K562 (cell line): ENCODE measurements around the gene CSNK2A1. TPM values are rescaled to one million over a fixed set of nuclear protein-coding genes. Genes with fewer than 3 reads are reported as not detected.

Experiments used
- ATAC-seq: fragments of 200-7000 bp; cut with Tn5 transposase; 3 replicates; pipeline ENCODE4 v1.9.1; 2020; ENCODE audit warnings: moderate library complexity
- BruUV-seq: library from RNA; stranded (reverse); fragments of 400-500 nt; replicated peaks from 2 replicates; lab custom pipeline; 2021; lab: Mats Ljungman, UMichigan
- CTCF ChIA-PET: fragments of 300-600 bp; formaldehyde crosslinking; extraction: SDS; loops from one replicate; lab custom pipeline; 2021; ENCODE audit warnings: low intra/inter-chr PET ratio; lab: Yijun Ruan, JAX
- POLR2A ChIA-PET: fragments of 300-600, 350-650 bp; sonication (Branson Sonifier 250); formaldehyde crosslinking; extraction: SDS; loops from one replicate; lab custom pipeline; 2021; ENCODE audit warnings: antibody characterized with exemption, inconsistent platforms; lab: Yijun Ruan, JAX
- DNase-seq, 4 experiments: peaks; one replicate each; pipeline versions ENCODE4 v3.0.0 to v3.0.0-alpha.2; 2011 to 2018; ENCODE audit warnings: low spot score in 3 of 4, mixed read lengths in 3 of 4; ENCODE audit errors: extremely low read depth in 1 of 4
- FAIRE-seq: peaks from 2 replicates; lab custom pipeline; 2011; peaks lifted over from hg19 to GRCh38; lab: Jason Lieb, UNC
- H2AFZ ChIP-seq: 2 replicates; pipeline ENCODE4 v1.6.0; 2011; ENCODE audit warnings: low read depth, low read length, control low read depth, inconsistent platforms
- H3K27ac ChIP-seq: fragments of 200-600 bp; 3 replicates; pipeline ENCODE4 v1.8.0; 2011; ENCODE audit warnings: low read depth, mild to moderate bottlenecking, control low read depth, inconsistent platforms, low read length, moderate library complexity, mixed read lengths; ENCODE audit errors: extremely low read depth
- H3K27me3 ChIP-seq, 2 experiments: fragments of 300-600 bp in 1 of 2; 2 replicates in 1 of 2; 3 replicates in 1 of 2; pipeline versions ENCODE4 v1.6.0 to v1.8.0; 2011; ENCODE audit warnings: inconsistent platforms in 2 of 2, low read length in 2 of 2, mild to moderate bottlenecking in 1 of 2, mixed read lengths in 1 of 2, moderate library complexity in 1 of 2; ENCODE audit not compliant: control insufficient read depth in 2 of 2, insufficient read depth in 2 of 2
- H3K36me3 ChIP-seq: fragments of 300-600 bp; 3 replicates; pipeline ENCODE4 v1.8.0; 2011; ENCODE audit warnings: mild to moderate bottlenecking, low read length, inconsistent platforms; ENCODE audit not compliant: control insufficient read depth, insufficient read depth
- H3K4me1 ChIP-seq, 2 experiments: fragments of 200-600 bp in 1 of 2; replicated peaks in 1 of 2; 2 replicates in 1 of 2; 3 replicates in 1 of 2; pipeline versions ENCODE4 v1.5.1 to v1.8.0; 2011; ENCODE audit warnings: inconsistent platforms in 2 of 2, low read length in 2 of 2, mild to moderate bottlenecking in 1 of 2, mixed read lengths in 1 of 2, moderate library complexity in 1 of 2; ENCODE audit not compliant: control insufficient read depth in 2 of 2, insufficient read depth in 2 of 2
- H3K4me2 ChIP-seq: 2 replicates; pipeline ENCODE4 v1.6.1; 2011; ENCODE audit warnings: low read length, control low read depth, inconsistent platforms, mixed read lengths; ENCODE audit not compliant: insufficient read depth
- H3K4me3 ChIP-seq: fragments of 200-600 bp; sonication (generic), shearing (Covaris generic); 2 replicates; pipeline ENCODE4 v1.5.1; 2016; ENCODE audit warnings: control low read depth, inconsistent platforms
- H3K79me2 ChIP-seq: fragments of 200-600 bp; 3 replicates; pipeline ENCODE4 v1.8.0; 2011; ENCODE audit warnings: low read length, inconsistent platforms; ENCODE audit not compliant: control insufficient read depth, insufficient read depth
- H3K9ac ChIP-seq, 2 experiments: 2 replicates each; pipeline versions ENCODE4 v1.6.0 to v1.6.1; 2011; ENCODE audit warnings: low read depth in 2 of 2, low read length in 2 of 2, control low read depth in 1 of 2, inconsistent platforms in 1 of 2, mild to moderate bottlenecking in 1 of 2, mixed read lengths in 1 of 2; ENCODE audit not compliant: insufficient read depth in 1 of 2
- H3K9me1 ChIP-seq: one replicate; pipeline ENCODE4 v1.6.0; 2011; ENCODE audit warnings: inconsistent platforms, mild to moderate bottlenecking, low read length, moderate library complexity; ENCODE audit not compliant: control insufficient read depth, insufficient read depth
- H3K9me3 ChIP-seq: replicated peaks from 2 replicates; pipeline ENCODE4 v1.5.1; 2011; ENCODE audit warnings: low read depth, low read length, inconsistent platforms; ENCODE audit not compliant: control insufficient read depth, insufficient read depth
- H4K20me1 ChIP-seq: replicated peaks from 2 replicates; pipeline ENCODE4 v1.6.1; 2011; ENCODE audit warnings: low read length, inconsistent platforms, mixed read lengths; ENCODE audit not compliant: control insufficient read depth, insufficient read depth
- CC2D1A ChIP-seq: fragments of 450-650 bp; IDR thresholded peaks from 2 replicates; pipeline ENCODE4 v1.6.1; 2017; ENCODE audit warnings: mild to moderate bottlenecking
- FOXA3 ChIP-seq, 2 experiments: fragments of 450-650 bp in 1 of 2; sonication (generic) in 1 of 2; formaldehyde crosslinking; IDR thresholded peaks in 1 of 2; conservative IDR thresholded peaks in 1 of 2; 2 replicates each; pipeline versions ENCODE4 v1.4.0 to v1.8.0; 2020 to 2022; ENCODE audit warnings: mild to moderate bottlenecking in 2 of 2, missing genetic modification reagents in 1 of 2
- MAFG ChIP-seq: fragments of 450-650 bp; conservative IDR thresholded peaks from 2 replicates; pipeline ENCODE4 v1.6.1; 2016; ENCODE audit warnings: missing genetic modification characterization, missing compliant biosample characterization
- MXI1 ChIP-seq: IDR thresholded peaks from 2 replicates; pipeline ENCODE4 v1.6.1; 2011; ENCODE audit warnings: low read depth, mild to moderate bottlenecking, improper control_type of control experiment, low read length
- NFE2 ChIP-seq: IDR thresholded peaks from 2 replicates; pipeline ENCODE4 v1.6.1; 2014; ENCODE audit warnings: antibody characterized with exemption, low read depth
- SRSF7 ChIP-seq: fragments of 200-400 bp; formaldehyde crosslinking; optimal IDR thresholded peaks from 2 replicates; pipeline ENCODE3; 2017; ENCODE audit warnings: mild to moderate bottlenecking, low read depth, low read length
- ZNF232 ChIP-seq: sonication (generic); formaldehyde crosslinking; IDR thresholded peaks from 2 replicates; pipeline ENCODE4 v1.8.0; 2022; ENCODE audit warnings: mild to moderate bottlenecking, missing genetic modification reagents
- ZNF436 ChIP-seq: fragments of 250-450, 450-650 bp; sonication (Bioruptor Pico); formaldehyde crosslinking; IDR thresholded peaks from 2 replicates; pipeline ENCODE4 v1.7.0; 2020; ENCODE audit warnings: mild to moderate bottlenecking
- WGBS: fragments of 100-300 bp; shearing (Covaris generic); methylation state at CpG from one replicate; pipeline ENCODE4 v1.1.6; 2016; ENCODE audit warnings: low coverage, mixed read lengths; ENCODE audit not compliant: insufficient coverage; ENCODE audit errors: missing lambda C conversion rate; 5-methylcytosine and 5-hydroxymethylcytosine counted together
- in situ Hi-C: fragments of 300-500 bp; cut with MboI; formaldehyde crosslinking; loops from 4 replicates; pipeline ENCODE4 v1.15.0; 2018; ENCODE audit warnings: inconsistent platforms, mixed read lengths
- intact Hi-C: fragments of 100-400 bp; cut with micrococcal nuclease; formaldehyde crosslinking; loops from 2 replicates; pipeline ENCODE4 v1.14.2; 2022
- polyA plus RNA-seq, 8 experiments: library from polyadenylated mRNA; depleted of rRNA in 4 of 8; stranded (reverse) in 5 of 8; unstranded in 3 of 8; fragments of >200 nt; fragmentation: Nextera tagmentation in 2 of 8; fragmentation: Illumina TruSeq in 1 of 8; extraction: Ambion mirVana in 2 of 8; extraction: Trizol in 1 of 8; gene quantifications; 2 replicates each; pipeline versions ENCODE4 v1.2.1 to v1.2.3, GENCODE V29; 2011 to 2014; ENCODE audit warnings: inconsistent platforms in 1 of 8, missing spikeins in 1 of 8
- total RNA-seq, 7 experiments: library from RNA; depleted of rRNA in 6 of 7; stranded (reverse); fragments of >200 nt in 6 of 7; fragmentation: Illumina TruSeq in 2 of 7; extraction: Trizol in 2 of 7; gene quantifications; 2 replicates each; pipeline versions ENCODE4 v1.2.1 to v1.2.3, GENCODE V29; 2011 to 2021; ENCODE audit warnings: low replicate concordance in 1 of 7
- TF ChIP-seq, protein P1 (sequence below): fragments of 450-650 bp; conservative IDR thresholded peaks from 2 replicates; pipeline ENCODE4 v1.6.1; 2016; ENCODE audit warnings: missing genetic modification characterization, low read depth, mild to moderate bottlenecking, missing compliant biosample characterization, moderate library complexity

CSNK2A1 gene
- total and polyA plus RNA-seq, 9 of the 15 experiments (the other 6 are each of a cell fraction or from before 2014, with no cell fraction given), result 71.0 to 251 (median 103) TPM

DNA sequence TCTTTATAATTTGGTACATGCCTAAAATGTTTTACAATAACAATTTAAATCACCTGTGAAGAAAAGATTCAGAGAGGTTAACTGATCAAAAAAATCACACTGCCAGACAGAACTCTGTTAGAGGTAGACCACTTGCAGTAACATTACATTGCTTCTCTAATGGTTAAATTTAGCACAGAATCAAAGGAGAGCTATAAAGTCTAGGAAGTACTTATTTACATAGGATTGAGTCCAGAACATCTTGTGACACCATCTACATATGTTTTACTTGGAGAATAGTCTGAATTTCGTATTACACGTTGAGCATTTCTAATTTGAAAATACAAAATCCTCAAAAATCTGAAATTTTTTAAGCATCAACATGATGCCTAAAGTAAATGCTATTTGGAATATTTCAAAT, 64.1 kb downstream of the CSNK2A1 start:
- intact Hi-C loops (loop anchor here (1.0 kb wide), 2 partner anchors 48 to 125 kb away; no protein-coding TSS in a partner anchor), in situ Hi-C loops (loop anchor here (5.0 kb wide), 1 partner anchor 127 kb away; no protein-coding TSS in a partner anchor)
- FAIRE-seq, result no peak
- no peak overlapping the region for H2AFZ ChIP-seq
- peaks cover 79% of the 10 kb centered on the region; the same call in 2 of the 3 replicates for H3K36me3 ChIP-seq
- BruUV-seq, result no TSS peak
- no peaks in the 10 kb centered on the region for H3K9me3 ChIP-seq
- POLR2A ChIA-PET, result no interaction called here
- H3K9me1 ChIP-seq, result no peaks in the 10 kb centered on the region
- ATAC-seq, result no peak
- H3K79me2 ChIP-seq, result no peaks in the 10 kb centered on the region
- DNase-seq, result no peak
- H3K9ac ChIP-seq, result no peak overlapping the region
- 90% methylated on average over 2 of the region's 2 CpGs for WGBS
- no peak overlapping the region for H3K27ac ChIP-seq
- no peaks in the 10 kb centered on the region; a peak in 1 of 5 replicates for H3K4me1 ChIP-seq
- no peak overlapping the region for H3K4me3 ChIP-seq
- H3K4me2 ChIP-seq, result no peak overlapping the region
- CTCF ChIA-PET, result interaction anchor here (0.9 to 2.1 kb wide), 4 partner anchors 48 to 126 kb away, joined by 4 to 13 read pairs (median 8); partner anchors contain the start of gene RBCK1
- TF ChIP-seq ZNF232, result no peak
- TF ChIP-seq, protein P1, sequence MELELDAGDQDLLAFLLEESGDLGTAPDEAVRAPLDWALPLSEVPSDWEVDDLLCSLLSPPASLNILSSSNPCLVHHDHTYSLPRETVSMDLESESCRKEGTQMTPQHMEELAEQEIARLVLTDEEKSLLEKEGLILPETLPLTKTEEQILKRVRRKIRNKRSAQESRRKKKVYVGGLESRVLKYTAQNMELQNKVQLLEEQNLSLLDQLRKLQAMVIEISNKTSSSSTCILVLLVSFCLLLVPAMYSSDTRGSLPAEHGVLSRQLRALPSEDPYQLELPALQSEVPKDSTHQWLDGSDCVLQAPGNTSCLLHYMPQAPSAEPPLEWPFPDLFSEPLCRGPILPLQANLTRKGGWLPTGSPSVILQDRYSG (tag), result no peak
- no peak for TF ChIP-seq ZNF436
- no peak for TF ChIP-seq SRSF7
- no peak for TF ChIP-seq CC2D1A
- no peak for TF ChIP-seq MAFG (tag)
- no peak for TF ChIP-seq FOXA3 (CRISPR knock-in tag; conservative IDR thresholded peaks at IDR 0.05 in 1 of 2, IDR thresholded peaks at IDR 0.05 in 1 of 2)
- TF ChIP-seq MXI1, result no peak
- TF ChIP-seq NFE2, result no peak
- H4K20me1 ChIP-seq, result no peaks in the 10 kb centered on the region
- no peaks in the 10 kb centered on the region for H3K27me3 ChIP-seq
